Raji (cell line): ENCODE measurements around the gene GPS1.

ENCODE experiments used
- POLR2A ChIP-seq: IDR thresholded peaks from 2 replicates; pipeline ENCODE4 v1.6.1; 2011; ENCODE audit warnings: low read depth, low read length, control low read depth; ENCODE audit not compliant: insufficient read depth

GPS1 gene

DNA sequence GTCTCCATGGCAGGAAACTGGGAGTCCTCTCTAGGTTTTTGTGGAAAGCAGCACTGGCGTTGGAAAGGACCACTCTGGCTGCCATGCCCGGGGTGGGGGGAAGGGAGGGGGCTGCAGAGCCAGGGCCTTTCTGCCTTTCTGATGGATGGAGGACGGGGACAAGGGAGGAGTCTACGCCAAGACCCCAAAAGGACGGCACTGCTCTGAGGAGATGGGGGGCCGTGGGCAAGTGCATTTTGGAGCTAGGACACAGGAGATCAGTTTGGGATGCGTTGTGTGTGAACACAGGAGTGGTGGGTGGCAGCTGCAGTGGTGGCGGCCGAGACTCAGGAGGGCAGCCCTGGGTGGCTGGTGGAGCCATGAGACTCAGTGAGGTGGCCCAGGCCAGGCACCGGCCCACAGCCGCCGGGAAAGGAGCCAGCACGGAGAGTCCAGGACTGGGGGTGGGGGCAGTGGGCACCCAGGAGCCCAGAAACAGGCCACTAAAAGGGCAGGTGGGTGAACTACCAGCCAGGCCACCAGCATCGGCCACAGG, 31.1 kb upstream of the GPS1 start:
- no peak for TF ChIP-seq POLR2A

DNA sequence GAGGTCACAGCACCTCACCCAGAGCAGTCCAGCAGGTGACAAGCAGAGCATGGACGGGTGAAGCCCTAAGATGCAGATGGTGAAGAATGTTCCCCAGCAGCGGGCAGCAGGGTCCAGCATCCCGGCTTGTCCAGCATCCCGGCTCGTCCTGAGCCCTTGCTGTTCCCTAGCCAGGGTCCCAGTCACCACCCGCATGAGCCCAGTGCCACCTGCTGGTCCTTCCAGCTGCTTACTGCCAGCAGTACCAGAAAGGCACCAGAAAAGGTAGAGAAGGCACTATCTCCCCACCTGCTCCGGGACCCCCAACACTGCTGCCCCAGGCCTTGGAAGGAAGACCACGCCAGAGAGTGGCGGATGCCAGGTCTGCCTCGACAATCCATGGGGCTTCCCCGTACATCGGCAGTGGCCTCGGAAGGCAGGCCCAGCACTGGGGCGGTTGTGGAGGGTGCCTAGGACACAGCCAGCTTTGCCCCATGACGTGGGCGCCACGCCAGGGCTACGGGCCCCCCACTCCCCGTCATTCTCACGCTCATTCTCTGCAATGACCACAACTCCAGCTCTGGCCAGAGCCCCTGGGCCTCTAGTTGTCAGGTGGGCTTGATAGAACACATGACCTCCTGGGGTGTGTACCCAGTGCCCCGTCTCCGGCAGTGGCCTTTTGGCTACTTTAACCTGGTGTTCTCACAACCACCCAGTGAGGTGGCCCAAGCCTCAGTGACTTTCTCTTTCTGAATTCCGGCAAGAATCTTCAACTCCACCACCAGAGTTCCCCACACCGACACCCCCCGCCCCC, 30.4 kb upstream of the GPS1 start:
- TF ChIP-seq POLR2A = no peak

DNA sequence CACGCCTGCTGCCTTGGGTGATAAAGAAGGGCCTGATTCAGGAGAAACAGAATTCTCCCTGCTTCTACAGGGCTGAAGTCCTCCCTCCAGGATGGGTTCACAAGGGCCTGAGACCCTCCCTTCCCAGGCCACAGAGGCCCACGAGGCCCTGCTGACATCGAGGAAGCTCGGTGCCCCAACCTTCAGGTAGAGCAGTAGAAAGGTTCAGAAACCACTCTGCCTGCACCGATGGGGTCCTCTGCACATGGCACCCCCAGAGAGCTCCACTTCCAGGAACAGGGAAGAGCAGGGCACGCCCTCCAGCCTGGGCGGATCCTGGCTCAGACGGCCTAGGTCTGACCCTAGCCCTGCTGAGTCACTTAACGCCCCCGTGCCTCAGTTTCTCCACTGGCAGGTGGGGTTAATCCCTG, 29.8 kb upstream of the GPS1 start:
- TF ChIP-seq POLR2A = 0 out of 2 replicates have a peak, but pooled peaks have one; percentile 20

DNA sequence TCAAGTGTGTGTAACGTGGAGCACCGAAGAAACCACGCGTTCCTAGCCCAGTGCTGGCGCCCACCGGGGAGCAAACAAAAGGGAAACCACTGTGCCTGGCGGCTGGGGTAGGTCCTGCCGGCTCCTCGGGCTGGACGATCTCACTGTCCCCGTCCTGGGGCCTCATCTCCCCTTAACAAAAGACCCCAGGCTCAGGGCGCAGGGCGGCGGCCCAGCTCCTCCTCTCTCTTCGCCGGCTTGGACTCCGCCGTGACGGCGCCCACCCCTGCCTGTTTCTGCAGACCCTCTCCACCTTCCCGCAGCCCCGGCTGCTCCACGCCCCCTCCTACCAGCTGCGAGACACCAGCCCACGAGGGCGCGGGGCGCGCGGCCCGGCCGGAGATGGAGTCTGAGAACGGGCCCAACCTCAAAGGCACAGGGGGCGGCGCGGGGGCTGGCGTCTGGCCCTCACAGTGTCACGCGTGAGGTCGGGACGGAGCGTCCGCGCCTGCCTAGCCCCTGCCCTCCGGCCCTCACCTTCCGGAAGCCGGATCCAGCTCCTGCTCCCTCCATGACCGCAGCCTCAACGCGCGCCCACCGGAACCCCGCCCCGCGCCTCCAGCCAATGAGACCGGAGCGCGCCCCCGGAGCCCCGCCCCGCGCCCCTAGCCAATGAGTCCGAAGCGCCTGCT, 29.3 kb upstream of the GPS1 start, which contains the start of gene CENPX:
TSS of gene CENPX (minus strand) at position 569 of the 671 bp plus-strand sequence. CDS start at position 552, 17 bp downstream.
- peak; percentile 81 for TF ChIP-seq POLR2A

DNA sequence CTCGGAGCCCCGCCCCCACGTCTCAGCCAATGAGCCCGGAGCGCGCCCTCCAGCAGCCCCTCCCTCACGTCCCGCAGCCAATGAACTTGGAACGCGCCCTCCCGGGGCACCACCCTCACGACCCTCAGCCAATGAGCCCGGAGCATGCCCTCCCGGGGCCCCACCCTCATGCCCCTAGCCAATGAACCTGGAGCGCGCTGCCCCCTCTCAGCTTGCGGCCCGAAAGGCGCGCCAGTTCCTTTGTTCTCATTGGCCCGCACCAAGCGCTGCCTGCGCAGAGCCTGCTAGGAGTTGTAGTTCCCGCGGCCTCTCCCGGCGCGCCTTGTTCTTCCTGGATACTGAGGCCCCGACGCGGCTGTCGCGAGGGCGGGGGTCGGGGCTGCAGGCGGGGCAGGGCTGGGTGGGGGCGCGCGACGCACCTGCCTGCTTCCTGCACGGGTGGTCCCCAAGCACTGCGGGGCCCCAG, 28.7 kb upstream of the GPS1 start, which contains the start of gene LRRC45:
TSS of gene LRRC45 (plus strand) at position 325 of the 466 bp plus-strand sequence. CDS start 339 bp downstream, outside the sequence.
- peak; percentile 12; the same call in 1 of the 2 replicates for TF ChIP-seq POLR2A

DNA sequence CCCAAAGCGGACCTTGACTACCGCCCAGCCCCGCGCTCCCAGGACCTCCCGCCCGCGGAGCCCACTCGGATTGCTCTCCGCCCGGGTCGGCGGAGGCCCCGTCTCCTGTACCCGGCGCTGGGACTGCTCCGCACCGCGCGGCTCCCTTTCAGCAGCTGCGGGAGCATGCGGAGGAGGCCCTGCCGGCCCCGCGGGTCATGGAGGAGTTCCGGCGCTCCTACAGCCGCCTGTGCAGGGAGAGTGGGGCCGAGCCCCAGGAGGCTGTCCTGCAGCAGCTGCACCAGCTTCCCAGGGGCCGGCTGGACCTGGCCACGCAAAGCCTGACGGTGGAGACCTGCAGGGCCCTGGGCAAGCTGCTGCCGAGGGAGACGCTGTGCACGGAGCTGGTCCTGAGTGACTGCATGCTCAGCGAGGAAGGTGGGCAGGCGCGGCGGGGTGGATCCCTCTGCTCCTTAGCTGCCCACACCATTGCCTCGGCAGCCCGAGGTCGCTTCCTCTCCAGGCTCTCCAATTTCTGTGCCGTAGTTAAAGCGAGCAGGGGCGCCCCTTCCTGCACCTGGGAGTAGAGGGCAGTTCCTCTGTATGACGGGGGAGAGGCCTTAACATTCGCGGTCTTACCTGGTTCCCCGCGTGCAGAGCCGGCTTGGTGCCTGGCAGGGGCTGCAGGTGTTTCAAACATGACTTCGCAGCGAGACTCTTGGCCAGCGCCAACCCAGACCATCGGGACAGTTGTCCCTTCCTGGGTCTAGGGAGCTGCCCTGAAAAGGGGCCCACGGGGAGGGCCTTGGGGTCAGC, 28.1 kb upstream of the GPS1 start:
- peak; percentile 43 for TF ChIP-seq POLR2A

DNA sequence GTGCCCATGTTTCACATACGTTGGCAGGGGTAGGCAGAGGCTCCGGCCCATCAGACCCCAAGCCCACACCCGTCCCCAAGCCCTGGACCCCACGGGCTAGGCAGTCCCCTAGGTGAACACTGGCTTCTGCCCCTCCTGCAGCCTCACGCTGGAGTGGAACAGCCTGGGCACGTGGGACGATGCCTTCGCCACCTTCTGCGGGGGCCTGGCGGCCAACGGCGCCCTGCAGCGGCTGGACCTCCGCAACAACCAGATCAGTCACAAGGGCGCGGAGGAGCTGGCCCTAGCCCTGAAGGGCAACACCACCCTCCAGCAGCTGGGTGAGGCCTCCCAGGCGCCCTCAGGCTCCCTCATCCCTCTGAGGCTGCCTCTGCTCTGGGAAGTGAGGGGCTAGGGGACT, 26.8 kb upstream of the GPS1 start:
- no peak for TF ChIP-seq POLR2A

DNA sequence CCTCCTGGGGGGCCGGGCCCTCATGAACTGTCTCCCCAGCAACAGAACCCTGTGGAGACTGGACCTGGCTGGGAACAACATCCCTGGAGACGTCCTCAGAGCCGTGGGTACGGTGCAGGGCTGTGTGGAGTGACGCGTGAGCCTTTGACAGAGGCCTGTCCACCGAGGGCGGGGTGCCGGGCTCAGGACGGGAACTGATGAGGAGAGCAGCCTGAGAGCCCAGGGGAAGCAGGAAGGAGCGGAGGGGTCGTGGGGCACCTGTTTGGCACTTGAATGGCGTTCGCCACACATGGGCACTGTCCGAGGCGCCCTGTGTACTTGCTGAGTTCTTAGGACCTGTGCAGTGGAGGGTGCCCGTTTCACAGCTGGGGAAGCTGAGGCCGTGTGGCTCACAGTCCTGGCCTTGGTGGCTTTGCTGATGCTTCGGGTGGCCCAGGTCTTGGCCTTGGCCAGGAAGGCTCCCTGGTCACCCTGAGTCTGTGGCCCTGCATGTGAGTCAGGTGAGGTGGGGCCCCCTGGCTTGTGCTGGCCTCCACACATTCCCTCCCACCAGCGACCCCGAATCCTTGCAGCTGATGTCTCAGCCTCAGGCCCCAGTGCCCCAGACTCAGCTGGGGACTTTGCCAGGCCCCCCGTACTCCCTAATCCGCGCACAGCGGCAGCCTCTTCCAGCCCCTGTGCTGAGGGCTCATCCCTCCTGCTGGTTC, 26.1 kb upstream of the GPS1 start:
- no peak for TF ChIP-seq POLR2A

DNA sequence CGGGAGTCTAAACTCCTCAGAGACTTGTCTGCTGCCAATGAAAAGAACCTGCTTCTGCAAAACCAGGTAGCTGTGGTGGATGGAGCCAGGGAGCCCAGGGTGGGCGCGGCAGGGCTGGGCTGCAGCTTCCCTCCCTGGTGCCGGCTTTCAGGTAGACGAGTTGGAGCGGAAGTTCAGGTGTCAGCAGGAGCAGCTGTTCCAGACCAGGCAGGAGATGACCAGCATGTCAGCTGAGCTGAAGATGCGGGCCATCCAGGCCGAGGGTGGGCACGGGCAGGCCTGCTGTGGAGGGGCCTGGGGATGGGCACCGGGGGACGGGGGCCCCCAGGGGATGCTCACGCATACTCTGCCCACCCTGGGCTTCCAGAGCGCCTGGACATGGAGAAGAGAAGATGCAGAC, 23.5 kb upstream of the GPS1 start:
- TF ChIP-seq POLR2A = no peak

DNA sequence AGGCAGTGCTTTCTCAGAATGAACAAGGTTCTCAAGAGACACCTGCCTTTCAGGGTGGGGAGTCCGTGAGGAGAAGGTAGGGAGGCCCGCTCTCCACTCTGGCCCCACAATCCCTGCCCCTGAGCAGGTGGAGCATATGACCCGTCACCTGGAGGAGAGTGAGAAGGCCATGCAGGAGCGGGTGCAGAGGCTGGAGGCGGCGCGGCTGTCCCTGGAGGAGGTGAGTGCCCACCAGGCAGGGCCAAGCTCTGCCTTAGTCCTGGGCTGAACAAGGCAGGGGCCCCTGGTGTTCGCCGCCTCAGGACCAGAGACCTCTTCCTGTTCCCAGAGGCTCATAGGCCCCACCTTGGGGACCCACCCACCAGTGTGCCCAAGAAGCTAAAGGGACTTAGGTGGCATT, 22.7 kb upstream of the GPS1 start:
- no peak for TF ChIP-seq POLR2A

DNA sequence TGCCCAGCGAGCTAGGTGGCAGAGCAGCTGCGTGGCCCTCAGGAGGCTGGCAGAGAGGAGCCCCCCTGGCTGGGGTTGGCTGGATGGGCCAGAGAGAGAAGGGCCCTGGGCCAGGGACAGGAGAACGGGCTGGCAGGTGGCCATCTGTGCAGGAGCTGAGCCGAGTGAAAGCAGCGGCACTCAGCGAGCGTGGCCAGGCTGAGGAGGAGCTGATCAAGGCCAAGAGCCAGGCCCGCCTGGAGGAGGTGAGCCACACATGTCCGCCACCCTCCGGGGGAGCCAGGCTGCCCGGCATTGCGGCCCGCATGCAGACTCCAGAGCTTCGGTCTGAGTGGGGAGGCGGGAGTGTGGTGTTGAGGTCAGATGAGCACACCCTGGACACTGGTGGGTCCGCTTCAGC, 22.3 kb upstream of the GPS1 start:
- no peak for TF ChIP-seq POLR2A

DNA sequence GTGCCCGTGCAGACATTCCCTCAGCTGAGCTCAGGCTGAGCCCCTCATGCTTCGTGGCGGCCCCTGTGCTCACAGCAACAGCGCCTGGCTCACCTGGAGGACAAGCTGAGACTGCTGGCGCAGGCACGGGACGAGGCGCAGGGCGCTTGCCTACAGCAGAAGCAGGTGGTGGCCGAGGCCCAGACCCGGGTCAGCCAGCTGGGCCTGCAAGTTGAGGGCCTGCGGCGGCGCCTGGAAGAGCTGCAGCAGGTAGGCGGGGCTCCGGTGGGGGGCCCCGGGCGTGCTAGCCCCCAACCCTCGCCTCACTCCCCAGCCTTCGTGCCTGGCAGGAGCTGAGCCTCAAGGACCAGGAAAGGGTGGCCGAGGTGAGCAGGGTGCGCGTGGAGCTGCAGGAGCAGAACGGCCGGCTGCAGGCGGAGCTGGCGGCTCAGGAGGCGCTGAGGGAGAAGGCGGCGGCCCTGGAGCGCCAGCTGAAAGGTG, 21.7 kb upstream of the GPS1 start:
- no peak for TF ChIP-seq POLR2A

DNA sequence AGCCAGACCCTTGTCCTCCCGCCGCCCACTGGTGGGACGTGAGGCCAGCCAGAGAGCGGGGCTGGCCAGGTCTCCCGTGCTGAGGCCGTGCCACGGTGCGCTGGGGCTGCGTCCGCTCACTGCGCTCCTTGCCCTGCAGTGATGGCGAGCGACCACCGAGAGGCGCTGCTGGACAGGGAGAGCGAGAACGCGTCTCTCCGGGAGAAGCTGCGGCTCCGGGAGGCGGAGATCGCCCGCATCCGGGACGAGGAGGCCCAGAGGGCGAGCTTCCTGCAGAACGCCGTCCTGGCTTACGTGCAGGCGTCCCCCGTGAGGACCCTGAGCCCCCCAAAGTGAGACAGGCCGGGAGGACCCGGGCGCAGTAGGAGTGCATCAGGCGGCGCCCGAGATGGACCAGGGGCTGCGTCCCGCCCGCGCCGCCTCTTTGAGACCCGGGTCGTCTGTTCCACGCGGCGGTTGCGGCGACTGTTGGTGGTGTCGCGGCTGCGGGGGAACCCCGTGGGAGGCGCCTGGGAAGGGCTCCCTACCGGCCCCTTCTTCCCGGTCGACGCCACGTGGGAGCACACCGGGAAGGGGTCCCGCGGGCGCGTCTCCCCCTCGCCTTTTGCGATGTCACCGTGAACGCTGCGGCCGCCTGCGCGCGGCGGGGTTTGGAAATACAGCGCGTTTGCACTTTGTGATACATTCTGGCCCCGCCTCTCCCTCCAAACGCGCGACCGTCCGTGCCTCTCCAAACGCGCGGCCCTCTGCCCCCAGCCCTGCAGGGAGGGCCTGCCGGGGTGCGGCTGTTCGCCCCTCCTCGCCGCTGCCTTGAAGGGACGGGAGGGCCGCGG, 21.0 kb upstream of the GPS1 start:
- TF ChIP-seq POLR2A = no peak
